HCT116 (cell line): ENCODE data around the gene KIFAP3. TPM values are rescaled to one million over a fixed set of nuclear protein-coding genes. Genes with fewer than 3 reads are reported as not detected.
"Not testable (repeated sequence)": the region's sequence is repeated elsewhere in the genome, so short reads cannot be mapped to it uniquely, and the experiment has no call there.

ENCODE experiments used
- ATAC-seq: fragments of 200-7000 bp; cut with Tn5 transposase; 2 replicates; pipeline ENCODE4 v1.9.1; 2020; ENCODE audit warnings: mild to moderate bottlenecking, moderate library complexity
- BruUV-seq: library from RNA; stranded (reverse); fragments of 400-500 nt; replicated peaks from 2 replicates; lab custom pipeline; 2021; lab: Mats Ljungman, UMichigan
- CTCF ChIA-PET: fragments of 300-600 bp; sonication (Branson Sonifier 250); formaldehyde crosslinking; loops from one replicate; lab custom pipeline; 2021; ENCODE audit warnings: antibody characterized with exemption; lab: Charles Lee
- POLR2A ChIA-PET: fragments of 300-600, 350-600 bp; sonication (Branson Sonifier 250); formaldehyde crosslinking; loops from one replicate; lab custom pipeline; 2021; ENCODE audit warnings: antibody characterized with exemption; lab: Charles Lee
- RAD21 ChIA-PET, 2 experiments: fragments of 300-600 bp; sonication (Branson Sonifier 250); formaldehyde crosslinking; loops; one replicate each; lab custom pipeline; 2023; ENCODE audit warnings: low total read pairs in 2 of 2; ENCODE audit not compliant: uncharacterized antibody in 2 of 2, unreplicated experiment in 2 of 2, low non-redundant PET in 1 of 2; lab: Charles Lee
- DNase-seq: peaks from one replicate; pipeline ENCODE4 v3.0.0-alpha.2; 2010; ENCODE audit warnings: low read depth, low spot score
- H2AFZ ChIP-seq: fragments of 200-600 bp; shearing (Covaris generic), sonication (generic); 2 replicates; pipeline ENCODE4 v1.6.1; 2017; ENCODE audit warnings: low read depth, mixed run types, mixed read lengths, antibody characterized with exemption, low read length; ENCODE audit not compliant: poor library complexity, severe bottlenecking
- H3K27ac ChIP-seq: 2 replicates; pipeline ENCODE4 v1.5.1; 2012; ENCODE audit warnings: low read depth, low read length
- H3K27me3 ChIP-seq: fragments of 200-600 bp; sonication (generic); 2 replicates; pipeline ENCODE4 v1.6.1; 2016; ENCODE audit warnings: mixed run types, low read length, mixed read lengths; ENCODE audit not compliant: insufficient read depth
- H3K36me3 ChIP-seq, 2 experiments: fragments of 200-500 bp in 1 of 2; fragments of 200-600 bp in 1 of 2; sonication (Bioruptor generic) in 1 of 2; sonication (generic) in 1 of 2; 2 replicates each; pipeline versions ENCODE4 v1.5.1 to v1.6.1; 2014 to 2016; ENCODE audit warnings: low read length in 2 of 2, inconsistent platforms in 1 of 2, mixed read lengths in 1 of 2, mixed run types in 1 of 2; ENCODE audit not compliant: insufficient read depth in 2 of 2, control insufficient read depth in 1 of 2
- H3K4me1 ChIP-seq, 2 experiments: fragments of 200-600 bp in 1 of 2; sonication (generic) in 1 of 2; 2 replicates each; pipeline versions ENCODE4 v1.5.1 to v1.6.1; 2012 to 2017; ENCODE audit warnings: low read length in 2 of 2, inconsistent platforms in 1 of 2, mild to moderate bottlenecking in 1 of 2, mixed read lengths in 1 of 2, mixed run types in 1 of 2, moderate library complexity in 1 of 2; ENCODE audit not compliant: insufficient read depth in 2 of 2, control insufficient read depth in 1 of 2
- H3K4me2 ChIP-seq: fragments of 200-600 bp; sonication (generic); 2 replicates; pipeline ENCODE4 v1.6.1; 2017; ENCODE audit warnings: mixed run types, low read length, mixed read lengths
- H3K4me3 ChIP-seq, 2 experiments: fragments of 200-600 bp in 1 of 2; sonication (generic) in 1 of 2; replicated peaks in 1 of 2; 2 replicates each; pipeline ENCODE4 v1.5.1; 2011 to 2016; ENCODE audit warnings: low read length in 2 of 2, control low read depth in 1 of 2, low read depth in 1 of 2, mild to moderate bottlenecking in 1 of 2, mixed read lengths in 1 of 2, mixed run types in 1 of 2
- H3K79me2 ChIP-seq: fragments of 200-600 bp; sonication (generic); 2 replicates; pipeline ENCODE4 v1.6.1; 2017; ENCODE audit warnings: mild to moderate bottlenecking, mixed run types, low read length, moderate library complexity, mixed read lengths; ENCODE audit not compliant: insufficient read depth
- H3K9ac ChIP-seq: fragments of 200-600 bp; sonication (generic); 2 replicates; pipeline ENCODE4 v1.6.1; 2016; ENCODE audit warnings: low read length, mixed read lengths
- H3K9me2 ChIP-seq: fragments of 200-600 bp; sonication (generic), shearing (Covaris generic); 2 replicates; pipeline ENCODE4 v1.6.1; 2017; ENCODE audit warnings: mixed run types, mild to moderate bottlenecking, moderate library complexity; ENCODE audit not compliant: insufficient read depth
- H3K9me3 ChIP-seq, 2 experiments: fragments of 200-500 bp in 1 of 2; fragments of 200-600 bp in 1 of 2; sonication (Bioruptor generic) in 1 of 2; sonication (generic) in 1 of 2; 2 replicates each; pipeline ENCODE4 v1.6.1; 2014 to 2017; ENCODE audit warnings: low read length in 2 of 2, mixed read lengths in 2 of 2, inconsistent platforms in 1 of 2, low read depth in 1 of 2, mild to moderate bottlenecking in 1 of 2, mixed run types in 1 of 2, moderate library complexity in 1 of 2; ENCODE audit not compliant: control insufficient read depth in 1 of 2, insufficient read depth in 1 of 2
- H4K20me1 ChIP-seq: fragments of 200-600 bp; sonication (generic), shearing (Covaris generic); 2 replicates; pipeline ENCODE4 v1.6.1; 2017; ENCODE audit warnings: mixed run types, mild to moderate bottlenecking, moderate library complexity; ENCODE audit not compliant: insufficient read depth
- CEBPB ChIP-seq: IDR thresholded peaks from 2 replicates; pipeline ENCODE4 v1.6.1; 2012; ENCODE audit warnings: low read depth
- ELF1 ChIP-seq: IDR thresholded peaks from 2 replicates; pipeline ENCODE4 v1.6.1; 2012; ENCODE audit warnings: low read depth, borderline replicate concordance
- EZH2 ChIP-seq: fragments of 200-600 bp; sonication (generic); IDR thresholded peaks from 2 replicates; pipeline ENCODE4 v1.6.1; 2017; ENCODE audit warnings: antibody characterized with exemption, mixed run types
- EZH2phosphoT487 ChIP-seq: fragments of 200-600 bp; IDR thresholded peaks from 2 replicates; pipeline ENCODE4 v1.6.1; 2018; ENCODE audit warnings: antibody characterized with exemption, borderline replicate concordance
- FOSL1 ChIP-seq: IDR thresholded peaks from 2 replicates; pipeline ENCODE4 v1.6.1; 2012; ENCODE audit warnings: low read depth
- RAD21 ChIP-seq: IDR thresholded peaks from 2 replicates; pipeline ENCODE4 v1.6.1; 2012; ENCODE audit warnings: low read depth, mild to moderate bottlenecking
- SP1 ChIP-seq: IDR thresholded peaks from 2 replicates; pipeline ENCODE4 v1.6.1; 2012; ENCODE audit warnings: low read depth
- ZBTB33 ChIP-seq: IDR thresholded peaks from 2 replicates; pipeline ENCODE4 v1.6.1; 2011; ENCODE audit warnings: mild to moderate bottlenecking, low read length, moderate library complexity; ENCODE audit not compliant: insufficient replicate concordance; ENCODE audit errors: extremely low read depth
- ZFX ChIP-seq: fragments of 450-650 bp; IDR thresholded peaks from 2 replicates; pipeline ENCODE4 v1.6.1; 2017
- ZNF274 ChIP-seq: fragments of 200-500 bp; sonication (Bioruptor generic); IDR thresholded peaks from 2 replicates; pipeline ENCODE4 v1.6.1; 2014; ENCODE audit warnings: mild to moderate bottlenecking, low read depth, low read length, inconsistent platforms
- intact Hi-C: fragments of 100-400 bp; cut with micrococcal nuclease; formaldehyde crosslinking; loops from 2 replicates; pipeline ENCODE4 v1.10.0; 2022
- total RNA-seq: library from RNA; stranded (reverse); gene quantifications from one replicate; pipeline ENCODE4 v1.2.1, GENCODE V29; 2021; ENCODE audit not compliant: unreplicated experiment
- TF ChIP-seq, protein P1 (sequence below): IDR thresholded peaks from 2 replicates; pipeline ENCODE4 v1.6.1; 2012; ENCODE audit warnings: low read depth
- TF ChIP-seq, protein P2 (sequence below): IDR thresholded peaks from 2 replicates; pipeline ENCODE4 v1.6.1; 2012

The KIFAP3 gene
- total RNA-seq, 1 experiment from 2014 or later = 10.8 TPM

- DNase-seq, ATAC-seq, H3K27ac ChIP-seq, H3K9me3 ChIP-seq, H3K9me2 ChIP-seq, intact Hi-C loops, H3K4me3 ChIP-seq, H2AFZ ChIP-seq, POLR2A ChIA-PET, RAD21 ChIA-PET, H4K20me1 ChIP-seq, H3K36me3 ChIP-seq, CTCF ChIA-PET, H3K79me2 ChIP-seq, BruUV-seq, H3K9ac ChIP-seq, H3K4me2 ChIP-seq, H3K27me3 ChIP-seq: not testable (repeated sequence)
- H3K4me1 ChIP-seq = peaks cover 9 to 19% of the 10 kb centered on the region in 2 experiments; a peak in 2 of 4 replicates
- TF ChIP-seq SP1 = peak; percentile 26; the same call in 1 of the 2 replicates
- TF ChIP-seq, all 23 proteins: peak for 1; not testable (repeated sequence) for 22
These were observed 2.5 kb upstream of the KIFAP3 start for GRCh38 chr1:170076952-170077351.

- Histone ChIP-seq H3K27ac (no peak overlapping the region), H3K4me1 (peaks cover 9 to 19% of the 10 kb centered on the region in 2 experiments; a peak in 2 of 4 replicates), H3K79me2 (no peaks in the 10 kb centered on the region), H3K9me2 (no peaks in the 10 kb centered on the region), H3K4me2 (no peak overlapping the region), H3K9me3 (no peaks in the 10 kb centered on the region), H3K27me3 (no peaks in the 10 kb centered on the region), H4K20me1 (no peaks in the 10 kb centered on the region), H2AFZ (no peak overlapping the region), H3K9ac (no peak overlapping the region), H3K4me3 (no peak overlapping the region), H3K36me3 (no peaks in the 10 kb centered on the region)
- no peak for ATAC-seq
- BruUV-seq = no TSS peak
- ChIA-PET POLR2A (no interaction called here), CTCF (no interaction called here), RAD21 (no interaction called here)
- intact Hi-C loops = no loop called here
- no peak for DNase-seq
- TF ChIP-seq FOSL1 (no peak), SP1 (no peak), ZNF274 (no peak), EZH2 (no peak), EZH2phosphoT487 (no peak), ZBTB33 (no peak), ZFX (no peak), CEBPB (no peak), RAD21 (no peak), ELF1 (no peak)
- TF ChIP-seq, protein P1, sequence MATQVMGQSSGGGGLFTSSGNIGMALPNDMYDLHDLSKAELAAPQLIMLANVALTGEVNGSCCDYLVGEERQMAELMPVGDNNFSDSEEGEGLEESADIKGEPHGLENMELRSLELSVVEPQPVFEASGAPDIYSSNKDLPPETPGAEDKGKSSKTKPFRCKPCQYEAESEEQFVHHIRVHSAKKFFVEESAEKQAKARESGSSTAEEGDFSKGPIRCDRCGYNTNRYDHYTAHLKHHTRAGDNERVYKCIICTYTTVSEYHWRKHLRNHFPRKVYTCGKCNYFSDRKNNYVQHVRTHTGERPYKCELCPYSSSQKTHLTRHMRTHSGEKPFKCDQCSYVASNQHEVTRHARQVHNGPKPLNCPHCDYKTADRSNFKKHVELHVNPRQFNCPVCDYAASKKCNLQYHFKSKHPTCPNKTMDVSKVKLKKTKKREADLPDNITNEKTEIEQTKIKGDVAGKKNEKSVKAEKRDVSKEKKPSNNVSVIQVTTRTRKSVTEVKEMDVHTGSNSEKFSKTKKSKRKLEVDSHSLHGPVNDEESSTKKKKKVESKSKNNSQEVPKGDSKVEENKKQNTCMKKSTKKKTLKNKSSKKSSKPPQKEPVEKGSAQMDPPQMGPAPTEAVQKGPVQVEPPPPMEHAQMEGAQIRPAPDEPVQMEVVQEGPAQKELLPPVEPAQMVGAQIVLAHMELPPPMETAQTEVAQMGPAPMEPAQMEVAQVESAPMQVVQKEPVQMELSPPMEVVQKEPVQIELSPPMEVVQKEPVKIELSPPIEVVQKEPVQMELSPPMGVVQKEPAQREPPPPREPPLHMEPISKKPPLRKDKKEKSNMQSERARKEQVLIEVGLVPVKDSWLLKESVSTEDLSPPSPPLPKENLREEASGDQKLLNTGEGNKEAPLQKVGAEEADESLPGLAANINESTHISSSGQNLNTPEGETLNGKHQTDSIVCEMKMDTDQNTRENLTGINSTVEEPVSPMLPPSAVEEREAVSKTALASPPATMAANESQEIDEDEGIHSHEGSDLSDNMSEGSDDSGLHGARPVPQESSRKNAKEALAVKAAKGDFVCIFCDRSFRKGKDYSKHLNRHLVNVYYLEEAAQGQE = no peak
- TF ChIP-seq, protein P2, sequence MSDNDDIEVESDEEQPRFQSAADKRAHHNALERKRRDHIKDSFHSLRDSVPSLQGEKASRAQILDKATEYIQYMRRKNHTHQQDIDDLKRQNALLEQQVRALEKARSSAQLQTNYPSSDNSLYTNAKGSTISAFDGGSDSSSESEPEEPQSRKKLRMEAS = no peak
These were observed 1.7 kb upstream of the KIFAP3 start for GRCh38 chr1:170076199-170076598.
